GDM1 (cell line): ENCODE data around the gene CCDC77.
A peak's percentile ranks its signal among the peaks of the same experiment; 100 is the strongest.
"Not testable (repeated sequence)": the region's sequence is repeated elsewhere in the genome, so short reads cannot be mapped to it uniquely, and the experiment has no call there.

ENCODE experiments used
- DNase-seq: peaks from one replicate; lab custom pipeline; 2025; lab: John Stamatoyannopoulos, UW

The CCDC77 gene

DNA sequence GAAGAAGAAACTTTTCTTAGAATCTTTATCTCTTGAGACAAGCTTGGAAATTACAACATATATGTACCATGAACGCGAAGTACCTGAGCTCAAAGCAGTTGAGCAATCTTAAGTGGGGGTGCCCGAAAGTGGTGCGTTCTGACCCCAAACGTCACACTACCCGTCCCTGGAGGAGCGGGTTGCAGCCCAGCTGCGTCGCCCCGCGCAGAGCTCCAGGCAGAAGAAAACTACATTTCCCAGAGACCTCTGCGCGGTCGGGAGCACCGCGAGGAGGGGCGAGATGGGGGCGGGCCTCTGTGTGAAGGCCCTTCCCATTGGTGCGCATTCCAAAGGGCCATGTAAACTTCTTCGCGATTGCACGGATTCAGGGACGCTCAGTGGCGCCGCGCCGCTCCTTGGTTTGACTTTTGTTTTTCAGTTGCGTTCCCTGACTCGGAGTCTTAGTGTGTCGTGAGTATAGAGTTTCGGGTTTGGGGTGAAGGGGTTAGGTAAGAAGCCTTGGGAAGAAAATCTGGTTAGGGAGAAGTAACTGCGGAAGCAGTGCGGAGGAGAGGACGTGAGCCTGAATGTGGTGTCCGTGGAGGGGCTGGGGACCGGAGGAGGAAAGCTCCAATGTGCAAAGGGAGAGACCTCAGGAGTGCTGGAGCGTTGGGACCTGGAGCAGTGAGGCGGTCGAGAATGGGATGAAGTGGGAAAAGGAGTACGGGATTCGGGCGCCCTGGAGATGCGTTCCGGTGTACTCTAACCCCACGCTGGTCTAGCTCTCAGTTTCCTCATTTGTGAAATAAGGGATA, at the start of gene CCDC77:
Gene CCDC77, plus strand, starts transcription at position 410 of the 794 bp plus-strand sequence. CDS start 7,740 bp downstream, outside the sequence.
- no peak for DNase-seq

- no peak for DNase-seq
Measured at GRCh38 chr12:356276-356988, 45.0 kb upstream of the CCDC77 start.

- DNase-seq = no peak
Measured at GRCh38 chr12:359091-359490, 42.4 kb upstream of the CCDC77 start.

GRCh38 chr12:366820-367219, 34.6 kb upstream of the CCDC77 start:
- no peak for DNase-seq

GRCh38 chr12:367972-368371, 33.5 kb upstream of the CCDC77 start:
- DNase-seq = no peak

DNA sequence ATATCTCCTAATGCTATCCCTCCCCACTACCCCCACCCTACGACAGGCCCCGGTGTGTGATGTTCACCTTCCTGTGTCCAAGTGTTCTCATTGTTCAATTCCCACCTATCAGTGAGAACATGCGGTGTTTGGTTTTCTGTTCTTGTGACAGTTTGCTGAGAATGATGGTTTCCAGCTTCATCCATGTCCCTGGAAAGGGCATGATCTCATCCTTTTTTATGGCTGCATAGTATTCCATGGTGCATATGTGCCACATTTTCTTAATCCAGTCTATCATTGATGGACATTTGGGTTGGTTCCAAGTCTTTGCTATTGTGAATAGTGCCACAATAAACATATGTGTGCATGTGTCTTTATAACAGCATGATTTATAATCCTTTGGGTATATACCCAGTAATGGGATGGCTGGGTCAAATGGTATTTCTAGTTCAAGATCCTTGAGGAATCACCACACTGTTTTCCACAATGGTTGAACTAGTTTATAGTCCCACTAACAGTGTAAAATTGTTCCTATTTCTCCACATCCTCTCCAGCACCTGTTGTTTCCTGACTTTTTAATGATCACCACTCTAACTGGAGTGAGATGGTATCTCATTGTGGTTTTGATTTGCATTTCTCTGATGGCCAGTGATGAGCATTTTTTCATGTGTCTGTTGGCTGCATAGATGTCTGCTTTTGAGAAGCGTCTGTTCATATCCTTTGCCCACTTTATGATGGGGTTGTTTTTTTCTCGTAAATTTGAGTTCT, 30.5 kb upstream of the CCDC77 start:
- DNase-seq = not testable (repeated sequence)

DNA sequence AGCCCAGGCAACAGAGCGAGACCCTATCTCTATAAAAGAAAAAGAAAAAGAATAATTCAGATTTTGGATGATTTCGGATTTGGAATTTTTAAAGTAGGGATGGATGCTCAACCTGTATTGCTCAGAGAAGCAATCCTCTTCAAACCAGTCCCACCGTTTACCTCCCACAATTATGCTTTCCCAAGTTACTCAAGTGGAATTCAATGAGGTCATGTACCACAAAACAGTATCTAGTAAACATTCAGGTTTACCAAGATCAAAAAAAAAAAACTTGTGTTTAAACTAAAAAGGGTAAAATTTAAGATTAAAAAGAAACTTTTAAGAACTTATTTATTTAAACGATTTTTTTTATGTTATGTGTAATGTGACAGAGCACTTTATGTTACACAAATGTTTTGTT, 14.8 kb upstream of the CCDC77 start:
- DNase-seq = no peak

DNA sequence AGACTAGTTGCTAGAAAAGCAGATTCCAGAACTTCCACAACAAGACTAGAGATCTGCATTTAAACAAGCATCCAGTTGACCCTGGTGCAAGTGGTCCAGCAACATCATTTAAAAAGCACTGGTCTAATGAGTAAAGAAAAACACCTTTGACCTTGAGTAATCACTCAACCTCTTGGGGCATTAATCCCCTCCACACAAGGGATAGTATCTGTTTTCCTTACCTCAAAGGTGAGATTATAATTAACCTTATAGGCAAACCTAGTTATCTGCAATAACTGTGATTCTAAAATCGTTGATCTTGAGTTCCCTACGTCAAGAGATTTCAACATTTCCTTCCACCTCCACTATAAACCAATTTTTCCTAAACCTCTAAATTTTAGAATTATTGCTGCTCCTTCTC, 13.4 kb upstream of the CCDC77 start:
- no peak for DNase-seq

DNA sequence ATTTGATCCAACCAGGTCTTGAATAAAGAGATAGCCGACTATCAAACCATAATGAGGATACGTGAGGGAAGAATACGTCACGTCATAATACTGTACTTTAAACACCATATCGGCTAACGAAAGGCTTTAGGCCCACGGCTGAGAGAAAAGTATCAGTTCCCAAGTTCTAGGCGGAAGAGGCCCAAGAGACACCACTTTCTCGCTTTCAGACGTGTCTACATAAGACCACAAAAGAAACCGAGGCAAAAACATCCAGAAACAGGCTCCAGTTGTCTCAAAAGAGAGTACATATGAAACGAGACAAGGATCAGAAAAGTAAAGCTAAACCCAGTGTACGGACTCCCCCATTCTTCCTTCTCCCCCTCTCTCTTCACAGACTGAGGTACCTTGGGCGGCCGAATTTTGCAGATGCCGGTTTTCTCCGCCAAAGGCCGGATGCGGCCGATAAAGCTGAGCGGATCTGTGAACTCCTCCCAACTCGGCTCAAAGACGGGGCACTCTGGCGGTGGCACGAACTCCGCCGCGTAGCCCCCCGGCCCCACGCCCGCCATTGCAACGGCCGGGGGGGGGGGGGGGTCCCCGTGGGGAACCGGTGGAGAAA, 12.8 kb upstream of the CCDC77 start:
- DNase-seq = no peak

DNA sequence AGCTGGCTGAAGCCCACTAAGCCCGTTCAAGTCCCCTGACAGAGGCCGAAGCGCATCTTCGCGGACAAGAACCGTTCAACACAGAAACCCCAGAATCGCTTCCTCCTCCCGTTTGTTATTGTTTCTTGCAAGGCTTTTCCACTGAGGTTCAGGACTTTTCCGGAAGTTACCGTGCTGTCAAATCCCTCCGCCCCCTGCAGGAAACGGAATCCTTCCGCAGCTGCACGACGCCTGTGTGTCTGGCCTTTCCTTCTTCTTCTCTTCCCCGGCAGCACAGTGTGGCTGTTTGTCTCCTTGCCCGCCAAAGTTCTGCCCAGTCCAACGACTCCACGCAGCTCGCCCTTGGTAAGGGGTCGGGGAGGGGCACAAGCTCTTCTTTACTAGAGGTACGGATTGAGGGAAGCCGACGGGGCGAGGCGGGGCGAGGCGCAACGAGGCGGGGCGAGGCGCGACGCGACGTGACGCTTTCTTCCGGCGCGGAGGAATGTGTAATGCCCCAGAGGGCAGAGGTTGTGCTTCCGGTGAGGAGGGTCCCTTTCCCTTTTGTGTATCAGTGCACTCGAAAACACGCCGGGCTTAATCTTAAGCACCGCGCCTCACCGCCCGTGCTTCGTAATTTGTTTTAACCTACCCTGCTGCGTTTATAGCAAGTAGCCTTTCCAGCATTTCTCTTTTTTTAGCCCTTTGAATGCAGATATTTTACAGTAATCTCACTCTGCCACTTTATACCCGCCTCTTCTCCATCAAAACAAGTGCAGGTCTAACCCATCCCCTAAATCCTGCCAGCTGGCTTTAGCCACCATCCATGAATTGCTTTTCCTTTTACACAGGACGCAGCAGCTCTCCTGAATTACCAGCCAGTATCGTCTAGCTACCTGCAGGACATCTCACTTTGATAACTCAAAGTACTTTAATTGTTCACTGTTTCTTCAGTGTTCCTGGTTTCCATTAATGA, 12.0 kb upstream of the CCDC77 start, which contains the start of gene KDM5A:
Gene KDM5A, minus strand, starts transcription at position 179 of the 955 bp plus-strand sequence. CDS start 229 bp downstream, outside the sequence.
- DNase-seq = no peak

- no peak for DNase-seq
Measured at GRCh38 chr12:400828-401227, 616 bp upstream of the CCDC77 start.

- DNase-seq = no peak
Measured at GRCh38 chr12:402029-402389, 565 bp downstream of the CCDC77 start.

- no peak for DNase-seq
Measured at GRCh38 chr12:414859-415258, 13.4 kb downstream of the CCDC77 start.

DNA sequence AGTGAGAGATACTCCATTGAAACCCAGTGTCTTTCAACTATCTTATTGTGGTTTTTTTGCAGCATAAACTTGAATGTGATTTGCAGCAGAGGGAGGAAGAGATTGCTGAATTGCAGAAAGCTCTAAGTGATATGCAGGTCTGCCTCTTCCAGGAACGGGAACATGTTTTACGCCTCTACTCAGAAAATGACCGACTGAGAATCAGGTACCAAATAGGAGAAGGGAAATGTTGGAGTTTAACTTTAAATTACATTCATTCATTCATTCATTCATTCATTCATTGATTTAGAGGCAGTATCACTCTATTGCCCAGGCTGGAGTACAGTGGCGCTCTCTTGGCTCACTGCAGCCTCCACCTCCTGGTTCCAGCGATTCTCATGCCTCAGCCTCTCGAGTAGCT, 17.0 kb downstream of the CCDC77 start:
- no peak for DNase-seq

- DNase-seq = no peak
Measured at GRCh38 chr12:422526-422925, 21.1 kb downstream of the CCDC77 start.

- not testable (repeated sequence) for DNase-seq
Measured at GRCh38 chr12:435737-436136, 34.3 kb downstream of the CCDC77 start.

- peak; percentile 12 for DNase-seq
Measured at GRCh38 chr12:442235-442884, 40.9 kb downstream of the CCDC77 start.

- DNase-seq = no peak
Measured at GRCh38 chr12:447141-447540, 45.7 kb downstream of the CCDC77 start.

GRCh38 chr12:449203-449602, 47.8 kb downstream of the CCDC77 start:
- no peak for DNase-seq

- no peak for DNase-seq
Measured at GRCh38 chr12:450438-450837, 49.0 kb downstream of the CCDC77 start.
